Stimulated activated naive CD4-positive, alpha-beta T cell treated with Interleukin-2 at 50 U/mL for 16 hours (primary cell): ENCODE measurements around the gene BRWD1.
"Not testable (repeated sequence)": the region's sequence is repeated elsewhere in the genome, so short reads cannot be mapped to it uniquely, and the experiment has no call there.

Experiments
- DNase-seq: peaks from one replicate; lab custom pipeline; 2025; lab: John Stamatoyannopoulos, UW

The BRWD1 gene

DNA sequence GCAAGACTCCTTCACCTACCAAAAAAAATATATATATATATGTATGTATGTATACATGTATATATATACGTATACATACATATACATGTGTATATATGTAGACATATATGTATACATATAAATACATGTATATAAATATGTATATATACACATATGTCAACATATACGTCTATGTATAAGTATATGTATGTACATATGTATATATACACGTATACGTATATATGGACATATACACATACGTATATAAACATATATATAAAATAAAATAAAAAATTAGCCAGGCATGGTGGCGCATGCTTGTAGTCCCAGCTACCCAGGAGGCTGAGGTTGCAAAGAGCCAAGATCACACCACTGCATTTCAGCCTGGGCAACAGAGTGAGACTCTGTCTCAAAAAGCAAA is 31.6 kb downstream of the BRWD1 start:
- no peak for DNase-seq

DNA sequence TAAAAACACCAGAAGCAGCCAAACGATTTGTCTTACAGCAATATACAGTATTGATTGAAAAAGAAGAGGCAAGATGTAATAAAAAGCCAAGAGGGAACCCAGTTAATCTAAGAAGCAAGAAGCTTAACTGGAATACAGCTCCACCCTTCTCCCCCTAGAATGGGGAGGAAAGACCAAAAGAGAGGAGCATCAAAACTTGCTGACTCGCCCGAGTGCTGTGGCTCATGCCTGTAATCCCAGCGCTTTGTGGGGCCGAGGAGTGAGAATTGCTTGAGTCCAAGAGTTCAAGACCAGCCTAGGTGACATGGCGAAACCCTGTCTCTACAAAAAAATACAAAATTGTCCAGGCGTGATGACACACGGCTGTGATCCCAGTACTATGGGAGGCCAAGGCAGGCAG is 32.2 kb downstream of the BRWD1 start:
- no peak for DNase-seq

DNA sequence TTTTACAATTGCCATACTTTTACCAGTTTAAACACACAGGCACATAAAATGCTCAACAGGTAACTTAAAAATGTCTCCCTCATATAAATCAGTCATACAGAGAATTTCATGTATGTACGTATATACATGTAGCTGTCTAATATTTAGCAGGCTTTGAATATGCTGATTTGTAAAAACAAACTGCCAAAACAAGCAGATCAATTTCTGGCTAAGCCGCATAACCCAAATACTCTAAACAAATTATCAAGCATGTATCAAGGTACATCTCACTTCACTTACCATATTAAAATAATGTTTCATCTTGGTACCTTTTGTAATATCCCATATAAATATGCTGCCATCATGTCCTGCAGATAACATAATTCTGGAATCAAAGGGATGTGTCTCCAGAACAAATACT is 43.8 kb downstream of the BRWD1 start:
- DNase-seq = no peak

DNA sequence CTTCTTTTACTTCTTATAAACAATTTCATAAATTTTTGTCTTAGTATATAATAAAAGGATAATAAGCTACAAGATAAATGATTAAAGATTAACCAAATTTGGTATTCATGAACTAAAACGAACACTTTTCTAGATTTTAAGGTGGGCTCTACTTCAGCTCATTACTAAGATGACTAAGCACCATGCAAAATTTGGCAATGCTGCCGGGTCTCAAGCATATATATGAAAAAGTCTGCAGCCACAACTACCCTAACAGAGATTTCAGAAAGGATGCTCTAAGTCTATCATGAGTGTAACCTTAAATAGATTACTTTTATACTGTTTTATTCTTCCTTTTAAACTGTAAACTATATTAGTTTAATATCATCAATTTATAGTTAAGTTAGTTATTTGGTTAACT is 47.8 kb downstream of the BRWD1 start:
- DNase-seq = no peak

DNA sequence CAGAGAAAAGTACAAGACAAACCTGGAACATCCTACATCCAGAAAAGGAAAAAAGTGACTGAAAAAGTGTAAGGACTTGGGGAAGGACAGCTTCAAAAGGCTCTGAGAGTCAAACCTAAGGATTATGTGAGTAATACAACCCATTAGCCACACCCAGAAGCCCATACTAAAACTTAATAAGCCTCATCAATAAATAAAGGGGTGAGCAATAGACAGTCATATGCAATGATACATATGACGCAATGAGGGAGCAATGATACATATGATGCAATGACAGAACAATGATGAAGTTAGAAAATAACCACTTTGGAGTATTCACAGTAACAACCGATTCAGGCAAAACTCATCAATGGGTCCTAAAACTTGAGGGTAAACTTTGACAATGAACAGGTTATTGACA is 50.1 kb downstream of the BRWD1 start:
- no peak for DNase-seq

DNA sequence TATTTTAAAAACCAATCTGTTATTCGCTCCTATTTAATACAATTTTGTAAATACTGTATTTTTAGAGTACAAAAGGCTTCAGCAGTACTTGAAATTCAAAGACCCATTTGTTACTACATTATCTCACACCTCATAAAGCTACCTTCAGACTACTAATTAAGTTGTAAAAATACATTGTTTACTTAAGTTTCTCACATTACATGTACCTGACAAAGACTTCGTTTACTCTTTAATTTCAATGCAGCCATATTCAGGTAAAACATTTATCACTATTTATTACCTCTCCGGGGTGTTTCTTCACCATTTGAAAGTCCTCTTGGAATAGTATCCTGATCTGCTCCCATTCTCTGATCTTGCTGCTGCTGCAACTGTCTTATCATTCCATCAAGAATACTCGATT is 55.2 kb downstream of the BRWD1 start:
- no peak for DNase-seq

DNA sequence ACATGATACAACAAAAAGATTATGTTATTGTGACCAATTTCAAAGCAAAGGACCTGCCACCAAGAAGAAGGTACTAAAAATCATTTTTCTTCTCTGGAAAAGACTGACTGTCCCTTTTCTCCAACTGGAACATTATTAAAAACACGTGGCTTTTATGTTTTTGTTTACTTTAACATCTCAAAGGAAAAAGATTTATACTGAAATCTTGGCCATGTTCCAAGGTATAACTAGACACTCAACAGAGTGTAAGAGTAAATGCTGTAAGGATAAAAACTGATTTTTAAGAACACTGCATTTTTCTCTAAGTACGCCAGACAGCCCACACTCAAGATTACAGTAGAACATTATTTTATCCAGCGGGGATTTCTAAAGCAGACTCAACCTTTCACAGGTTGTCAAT is 62.1 kb downstream of the BRWD1 start:
- no peak for DNase-seq

DNA sequence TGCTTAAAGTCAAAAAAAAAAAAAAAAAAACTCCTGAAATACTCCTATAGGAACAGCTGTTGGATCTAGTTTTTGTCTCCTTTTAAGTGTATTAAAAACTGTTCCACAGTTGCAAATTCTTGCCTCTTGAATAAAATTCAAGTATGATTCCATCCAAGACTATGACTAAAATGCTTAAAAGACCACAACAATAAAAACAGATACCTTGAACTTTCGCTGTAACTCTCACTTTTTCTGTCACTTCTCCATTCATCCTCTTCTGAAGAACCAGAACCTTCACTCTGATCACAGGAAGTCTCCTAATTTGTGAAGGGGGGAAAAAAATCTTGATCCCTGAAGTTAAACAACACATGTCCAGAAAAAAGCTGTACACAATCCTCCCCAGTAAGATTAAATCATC is 75.2 kb downstream of the BRWD1 start:
- no peak for DNase-seq

DNA sequence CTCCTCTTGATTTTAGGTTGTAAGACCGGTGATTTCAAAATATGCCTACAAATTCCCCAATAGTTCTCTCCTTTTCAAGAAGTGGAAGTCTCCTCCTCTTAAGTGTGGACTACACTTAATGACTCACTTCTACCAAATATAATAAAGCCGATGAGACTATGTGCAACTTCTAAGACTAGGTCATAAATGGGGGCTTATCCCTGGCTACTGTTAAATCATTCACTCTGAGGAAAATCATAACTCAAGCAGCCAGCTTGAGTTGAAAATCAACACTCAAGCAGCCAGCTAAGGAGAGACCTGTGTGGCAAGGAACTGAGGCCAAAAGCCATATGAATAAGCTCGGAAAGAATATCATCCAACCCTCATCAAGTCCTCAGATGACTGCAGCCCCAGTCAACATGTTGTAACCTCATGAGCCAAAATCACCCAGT is 80.6 kb downstream of the BRWD1 start:
- no peak for DNase-seq

DNA sequence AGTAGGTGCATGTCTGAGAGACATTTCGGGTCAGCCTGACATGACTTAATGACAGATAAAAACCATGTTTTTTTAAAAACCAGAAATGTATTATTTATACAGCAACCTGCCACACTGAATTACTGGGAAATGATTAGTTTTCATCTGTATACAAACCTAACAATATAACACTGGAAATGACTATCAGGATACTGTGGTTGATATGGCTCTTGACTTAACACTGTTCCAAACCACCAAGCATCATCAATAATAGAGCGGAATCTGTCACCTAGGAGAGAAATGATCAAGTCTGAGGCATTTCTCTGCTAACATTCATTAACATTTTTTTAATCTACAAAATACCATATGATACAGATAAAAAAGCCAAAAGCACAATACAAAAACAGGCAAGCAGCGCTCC is 88.5 kb downstream of the BRWD1 start:
- no peak for DNase-seq

DNA sequence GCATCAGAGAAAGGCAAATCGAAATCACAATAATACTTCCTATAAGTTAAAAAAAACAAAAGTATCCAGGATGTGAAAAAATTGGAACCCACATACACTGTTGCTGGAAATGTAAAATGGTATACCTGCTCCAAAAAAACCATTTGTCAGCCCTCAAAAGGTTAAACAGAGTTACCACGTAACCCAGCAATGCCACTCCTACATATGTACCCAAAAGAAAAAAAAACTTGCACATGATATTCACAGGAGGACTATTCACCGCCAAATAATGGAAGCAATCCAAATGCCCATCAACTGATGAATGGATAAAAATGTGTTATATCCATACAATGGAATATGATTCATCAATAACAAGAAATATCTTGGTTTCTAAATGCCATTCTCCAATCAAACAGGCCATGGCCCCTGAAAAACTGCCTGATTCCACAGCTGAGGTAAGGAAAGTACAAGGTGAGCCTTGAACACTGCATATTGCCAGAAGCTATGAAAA is 91.4 kb downstream of the BRWD1 start:
- DNase-seq = no peak

DNA sequence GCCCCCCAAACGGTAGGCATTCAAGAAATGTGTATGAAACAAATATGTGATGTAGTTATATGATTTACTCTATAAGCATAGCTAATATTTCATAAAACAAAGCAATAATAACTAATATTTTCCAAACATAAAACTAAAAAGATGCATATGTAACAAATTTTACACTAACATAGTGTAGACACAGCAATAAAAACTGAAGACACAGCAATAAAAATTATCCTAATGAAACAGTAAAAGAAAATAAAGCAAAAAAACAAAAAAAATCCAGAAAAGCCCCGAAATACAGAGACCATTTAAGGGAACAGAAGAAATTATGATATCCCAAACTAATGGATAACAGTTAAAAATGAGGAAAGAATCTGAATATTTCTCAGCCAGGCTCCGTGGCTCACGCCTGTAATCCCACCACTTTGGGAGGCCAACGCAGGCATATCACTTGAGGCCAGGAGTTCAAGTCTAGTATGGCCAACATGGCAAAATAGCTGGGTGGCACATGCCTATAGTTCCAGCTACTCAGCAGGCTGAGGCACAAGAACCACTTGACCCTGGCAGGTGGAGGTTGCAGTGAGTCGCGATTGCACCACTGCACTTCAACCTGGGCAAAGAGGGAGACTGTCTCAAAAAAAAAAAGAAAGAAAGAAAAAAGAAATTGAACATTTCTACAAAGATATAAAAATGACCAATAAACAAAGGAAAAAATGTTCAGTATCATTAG is 92.0 kb downstream of the BRWD1 start:
- no peak for DNase-seq

DNA sequence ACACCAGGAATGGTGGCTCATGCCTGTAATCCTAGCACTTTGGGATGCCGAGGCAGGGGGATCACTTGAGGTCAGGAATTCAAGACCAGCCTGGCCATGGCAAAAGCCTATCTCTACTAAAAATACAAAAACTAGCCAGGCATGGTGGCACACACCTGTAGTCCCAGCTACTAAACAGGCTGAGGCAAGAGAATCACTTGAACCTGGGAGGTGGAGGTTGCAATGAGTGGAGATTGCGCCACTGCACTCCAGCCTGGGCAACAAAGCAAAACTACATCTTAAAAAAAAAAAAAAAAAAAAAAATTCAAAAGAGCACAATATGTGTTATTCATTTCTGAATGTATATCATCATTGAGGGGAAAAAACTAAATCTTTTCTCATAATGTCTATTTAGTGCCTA is 92.6 kb downstream of the BRWD1 start:
- not testable (repeated sequence) for DNase-seq

DNA sequence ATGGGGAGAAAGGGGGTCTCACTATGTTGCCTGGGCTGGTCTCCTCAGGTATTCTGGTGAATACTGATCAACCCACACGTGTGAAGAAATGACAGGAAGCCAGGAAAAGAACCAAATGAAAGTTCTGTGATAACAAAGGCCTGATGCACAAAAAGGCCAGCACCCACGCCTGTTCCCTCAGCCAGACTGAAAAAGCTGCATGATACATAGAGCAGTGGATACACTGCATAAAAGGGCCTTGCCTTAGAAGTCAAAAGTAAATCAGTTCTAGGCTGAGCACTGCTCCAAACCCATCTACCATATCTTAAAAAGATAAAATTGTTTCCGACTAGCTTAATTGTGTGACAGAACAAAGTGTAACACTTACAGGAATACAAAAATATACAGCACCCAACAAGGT is 93.3 kb downstream of the BRWD1 start:
- no peak for DNase-seq

DNA sequence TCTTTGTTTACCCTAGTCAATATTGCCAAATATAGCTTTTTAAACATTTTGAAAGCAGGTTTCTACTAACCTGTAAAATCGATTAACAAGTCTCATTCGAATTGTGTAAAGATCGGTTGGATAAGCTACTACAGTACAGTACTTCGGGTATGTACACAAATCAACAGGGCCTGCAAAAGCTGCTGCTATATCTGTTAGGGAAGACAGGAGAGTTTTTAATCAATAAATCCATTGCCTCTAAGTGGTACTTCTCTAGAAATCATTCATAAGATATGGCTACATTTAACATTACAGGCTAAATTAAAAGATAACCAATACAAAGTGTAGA is 95.4 kb downstream of the BRWD1 start:
- DNase-seq = no peak

DNA sequence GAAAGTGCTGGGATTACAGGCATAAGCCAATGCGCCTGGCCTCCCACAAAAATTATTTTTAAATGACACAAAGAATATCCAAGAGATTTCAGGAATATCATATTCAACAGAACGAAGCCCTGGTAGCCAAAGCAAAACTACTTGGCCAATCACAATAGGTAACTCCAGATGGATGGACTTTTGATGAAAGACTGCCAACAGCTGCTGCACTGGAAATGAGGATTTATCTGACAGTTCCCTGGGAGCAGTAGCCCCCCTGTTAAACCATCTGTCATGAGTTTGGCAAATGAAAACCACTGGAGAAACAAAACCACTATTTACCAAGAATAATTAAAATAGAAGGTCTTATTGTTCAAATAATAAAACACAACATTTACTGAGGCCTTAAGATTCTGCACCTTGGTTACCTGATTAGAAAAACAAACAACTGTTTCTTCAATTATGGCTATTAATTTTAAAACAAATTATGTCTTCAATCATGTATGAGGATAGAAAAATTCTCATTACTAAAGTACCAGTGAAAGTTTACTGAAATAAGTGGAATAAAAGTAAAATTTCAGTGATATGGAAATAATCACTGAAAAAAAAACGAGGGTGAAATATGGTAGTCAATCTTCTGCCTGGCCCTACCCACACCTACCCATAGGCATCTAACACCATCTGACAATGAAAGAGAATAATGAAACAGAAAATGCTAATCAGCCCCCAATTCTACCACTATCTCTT is 95.9 kb downstream of the BRWD1 start:
- no peak for DNase-seq

DNA sequence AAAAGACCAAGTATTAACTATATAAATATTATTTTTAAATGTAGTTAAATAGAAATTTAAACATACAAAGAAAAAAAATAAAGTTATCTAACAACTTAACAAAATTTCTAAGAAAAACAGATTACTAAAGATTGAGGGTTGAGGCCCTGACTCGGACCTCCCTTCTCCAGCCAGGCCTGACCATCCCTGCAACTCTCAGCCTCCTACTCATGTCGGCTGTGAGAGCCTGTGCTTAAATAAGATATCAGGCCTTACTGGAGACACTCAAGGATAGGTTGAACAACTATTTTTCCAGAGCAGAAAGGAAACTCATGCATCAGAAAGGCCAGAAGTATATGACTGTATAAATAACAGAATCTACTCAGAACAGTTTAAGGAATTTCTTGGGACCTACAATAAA is 97.1 kb downstream of the BRWD1 start:
- no peak for DNase-seq

DNA sequence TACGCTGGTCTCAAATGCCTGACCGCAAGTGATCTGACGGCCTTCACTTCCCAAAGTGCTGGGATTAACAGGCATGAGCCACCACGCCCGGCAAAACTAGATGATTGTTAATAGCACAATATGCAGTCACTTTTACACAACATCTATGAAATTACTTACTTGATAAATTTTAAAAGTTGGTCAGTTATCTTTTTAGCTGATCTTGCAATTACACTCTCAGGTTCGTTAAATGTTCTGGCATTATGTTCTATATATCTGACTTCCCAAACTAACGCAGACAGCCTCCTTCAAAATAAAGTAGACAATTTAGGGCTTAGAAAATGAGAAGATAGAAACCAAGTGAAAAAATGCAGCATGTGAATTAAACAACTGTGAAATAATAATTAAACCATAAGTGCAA is 98.4 kb downstream of the BRWD1 start:
- DNase-seq = no peak

DNA sequence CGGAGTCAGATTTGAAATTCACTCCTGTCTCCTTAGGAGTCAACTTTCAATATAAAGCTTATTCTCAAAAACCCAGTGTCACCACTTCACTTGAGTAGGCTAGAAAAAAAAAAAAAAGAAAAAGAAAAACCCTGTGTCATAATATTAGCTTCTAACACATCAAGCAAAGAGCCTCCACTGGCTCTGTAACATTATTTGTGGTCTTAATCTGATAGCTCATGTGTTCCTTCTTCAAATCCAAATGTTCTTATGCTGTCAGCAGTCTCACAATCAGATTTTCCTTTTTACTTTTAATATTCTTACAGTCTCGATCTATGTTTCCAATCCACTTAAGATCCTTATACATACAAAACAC is 104.1 kb downstream of the BRWD1 start:
- no peak for DNase-seq

DNA sequence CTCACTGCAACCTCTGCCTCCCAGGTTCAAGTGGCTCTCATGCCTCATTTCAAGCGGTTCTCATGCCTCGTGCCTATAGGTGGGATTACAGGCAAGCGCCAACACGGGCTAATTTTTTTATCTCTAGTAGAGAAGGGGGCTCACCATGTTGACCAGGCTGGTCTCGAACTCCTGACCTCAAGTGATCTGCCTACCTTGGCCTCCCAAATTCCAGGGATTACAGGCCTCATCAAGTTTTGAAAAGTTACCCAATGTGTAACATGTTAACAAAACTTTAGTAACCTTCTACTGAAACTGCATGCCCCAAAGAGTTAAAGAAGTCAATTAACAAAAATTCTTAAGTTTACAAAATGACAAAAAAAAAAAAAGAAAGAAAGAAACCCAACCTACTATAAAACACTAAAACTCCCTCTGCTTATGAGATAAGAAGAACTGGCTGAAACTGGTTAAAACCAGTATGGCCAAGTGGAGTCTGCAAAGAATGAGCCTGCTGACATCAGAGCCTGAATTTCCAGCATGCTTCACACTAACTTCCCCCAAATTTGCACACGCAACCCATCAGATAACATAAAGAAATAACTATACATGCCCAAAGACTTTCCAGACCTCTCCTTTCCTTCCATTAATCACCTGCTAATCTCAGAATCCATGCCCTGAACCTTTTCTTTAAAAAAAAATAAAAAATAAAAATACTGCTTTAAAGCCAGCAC is 104.7 kb downstream of the BRWD1 start:
- no peak for DNase-seq

DNA sequence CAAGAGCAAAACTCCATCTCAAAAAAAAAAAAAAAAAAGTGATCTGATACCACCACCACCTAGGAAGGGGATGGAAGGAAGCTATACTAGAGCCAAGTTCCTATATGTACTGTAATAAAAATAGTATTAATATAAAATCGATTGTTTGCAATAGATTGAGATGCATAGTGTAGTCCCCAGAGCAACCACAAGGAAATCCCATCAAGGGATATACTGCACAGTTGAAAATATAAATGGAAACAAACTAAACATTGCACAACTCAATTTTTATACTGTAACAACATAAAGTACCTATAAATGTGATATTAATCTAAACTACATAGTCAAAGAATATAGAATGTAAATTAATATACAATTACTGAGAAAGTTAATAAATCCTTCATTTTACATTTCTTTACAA is 109.3 kb downstream of the BRWD1 start:
- DNase-seq = no peak

DNA sequence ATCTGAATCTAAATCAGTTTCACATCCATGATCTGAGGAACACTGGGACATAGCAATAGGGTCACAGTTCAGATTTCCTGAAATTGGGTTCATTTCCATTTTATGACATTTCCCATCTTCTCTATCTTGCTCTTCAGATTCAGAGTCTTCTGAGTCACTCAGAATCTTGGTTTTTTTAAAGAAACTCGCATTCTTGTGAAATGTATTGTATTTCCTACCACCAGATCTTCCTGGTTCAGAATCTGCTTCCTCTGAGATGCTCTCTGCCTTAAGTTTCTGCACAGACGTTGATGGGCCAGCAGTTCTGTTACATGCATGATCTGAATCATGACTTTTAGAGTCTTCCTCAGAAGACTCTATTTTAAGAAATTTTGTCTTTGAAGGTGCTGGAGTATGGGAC is 114.6 kb downstream of the BRWD1 start:
- no peak for DNase-seq

DNA sequence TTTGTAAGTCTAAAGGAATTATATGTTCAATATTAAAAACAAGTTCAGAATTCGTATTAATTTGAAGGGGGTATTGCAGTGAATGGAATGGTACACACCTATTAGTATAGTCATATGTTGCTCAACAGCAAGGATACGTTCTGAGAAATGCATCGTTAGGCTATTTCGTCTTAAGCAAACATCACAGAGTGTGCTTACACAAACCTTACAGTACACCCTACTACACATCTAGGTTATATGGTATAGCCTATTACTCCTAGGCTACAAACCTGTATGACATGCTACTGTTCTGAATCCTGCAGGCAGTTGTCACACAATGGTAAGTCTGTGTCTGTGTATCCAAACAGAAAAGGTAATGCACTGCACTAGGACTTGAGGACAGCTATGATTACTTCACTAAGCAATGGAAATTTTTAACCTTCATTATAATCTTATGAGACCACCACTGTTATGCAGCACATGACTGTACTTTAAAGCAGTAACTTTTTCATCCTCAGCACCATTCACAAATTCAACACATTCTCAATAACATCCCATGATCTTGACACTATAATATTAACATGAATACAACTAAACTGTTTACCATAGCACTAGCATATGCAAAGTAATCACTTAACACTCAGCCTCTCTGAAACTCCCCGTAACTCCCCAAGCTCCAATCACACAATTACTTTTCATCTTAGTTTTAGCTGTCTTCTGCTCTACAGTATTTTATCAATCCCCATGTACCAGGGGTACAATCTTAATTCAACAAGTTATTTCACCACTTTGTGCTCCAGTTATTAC is 115.8 kb downstream of the BRWD1 start:
- no peak for DNase-seq
